ENCODE results near the gene VIM.

GRCh38 chr10:17181110-17181509 is 46.9 kb upstream of the VIM start:
- no peak for TF ChIP-seq CTCF (IDR thresholded peaks at IDR 0.05)
- TF ChIP-seq POLR2A (IDR thresholded peaks at IDR 0.05): no peak
- TF ChIP-seq POLR2AphosphoS5 (IDR thresholded peaks at IDR 0.05): no peak
